Activated T-helper 2 cell treated with anti-CD3 and anti-CD28 coated beads, Interferon-gamma antibody, Interleukin-2, Interleukin-4, amounts not matched to agents 10 μg/mL and 5 μg/mL and 100 μg/mL, durations not matched to agents 14 hours and 24 hours and 36 hours (primary cell): ENCODE data around the gene EPB41L1. TPM values are rescaled to one million over a fixed set of nuclear protein-coding genes. Genes with fewer than 3 reads are reported as not detected.

Source experiments
- DNase-seq: peaks from one replicate; pipeline ENCODE4 v3.0.0; 2021; ENCODE audit warnings: low spot score
- H3K27ac Mint-ChIP-seq: one replicate; pipeline ENCODE4 v1.8.0; 2021; ENCODE audit warnings: mixed read lengths
- H3K27me3 Mint-ChIP-seq: one replicate; pipeline ENCODE4 v1.8.0; 2021; ENCODE audit warnings: low read depth, mixed read lengths
- H3K36me3 Mint-ChIP-seq: one replicate; pipeline ENCODE4 v1.8.0; 2021; ENCODE audit warnings: low read depth, mixed read lengths
- H3K4me1 Mint-ChIP-seq: one replicate; pipeline ENCODE4 v1.8.0; 2021; ENCODE audit warnings: low read depth, mixed read lengths
- H3K4me3 Mint-ChIP-seq: one replicate; pipeline ENCODE4 v1.8.0; 2021; ENCODE audit warnings: low read depth, mild to moderate bottlenecking, moderate library complexity, mixed read lengths
- H3K9me3 Mint-ChIP-seq: one replicate; pipeline ENCODE4 v1.8.0; 2021; ENCODE audit warnings: mixed read lengths
- intact Hi-C: fragments of 100-400 bp; cut with micrococcal nuclease; formaldehyde crosslinking; loops from one replicate; pipeline ENCODE4 v1.15.1; 2023
- total RNA-seq: library from RNA; stranded (reverse); gene quantifications from 2 replicates; pipeline ENCODE4 v1.2.3, GENCODE V29; 2022

Gene EPB41L1
- 0.41 and 0.46 TPM in 2 replicates for total RNA-seq

- Mint-ChIP-seq H3K27me3 (peaks cover 36% of the 10 kb centered on the region), H3K4me1 (peaks cover 2% of the 10 kb centered on the region), H3K27ac (no peak within 1 kb of the TSS), H3K4me3 (peak within 1 kb of the TSS; percentile 62), H3K9me3 (no peaks in the 10 kb centered on the region), H3K36me3 (no peaks in the 10 kb centered on the region)
- DNase-seq: no peak
- intact Hi-C loops: no loop called here
Observed at GRCh38 chr20:36154700-36155628, at the start of gene EPB41L1. TSS of gene EPB41L1 (plus strand) at chr20:36154740. CDS start at chr20:36173778, 19,038 bp downstream.

- Mint-ChIP-seq H3K9me3 (no peaks in the 10 kb centered on the region), H3K36me3 (no peaks in the 10 kb centered on the region), H3K4me3 (no peak overlapping the region), H3K27ac (no peak overlapping the region), H3K4me1 (no peaks in the 10 kb centered on the region), H3K27me3 (peaks cover 4% of the 10 kb centered on the region)
- DNase-seq: no peak
- intact Hi-C loops: no loop called here
Observed at GRCh38 chr20:36104856-36105255, 49.7 kb upstream of the EPB41L1 start.

- no peak for DNase-seq
- no peaks in the 10 kb centered on the region for H3K36me3 Mint-ChIP-seq
- H3K27ac Mint-ChIP-seq: no peak overlapping the region
- H3K9me3 Mint-ChIP-seq: no peaks in the 10 kb centered on the region
- peaks cover 4% of the 10 kb centered on the region for H3K27me3 Mint-ChIP-seq
- intact Hi-C loops: no loop called here
- no peaks in the 10 kb centered on the region for H3K4me1 Mint-ChIP-seq
- H3K4me3 Mint-ChIP-seq: no peak overlapping the region
Observed at GRCh38 chr20:36105711-36106226, 48.8 kb upstream of the EPB41L1 start.

- H3K27ac Mint-ChIP-seq: no peak overlapping the region
- peaks cover 4% of the 10 kb centered on the region for H3K27me3 Mint-ChIP-seq
- intact Hi-C loops: no loop called here
- no peaks in the 10 kb centered on the region for H3K36me3 Mint-ChIP-seq
- H3K9me3 Mint-ChIP-seq: no peaks in the 10 kb centered on the region
- no peaks in the 10 kb centered on the region for H3K4me1 Mint-ChIP-seq
- no peak overlapping the region for H3K4me3 Mint-ChIP-seq
- DNase-seq: no peak
Observed at GRCh38 chr20:36106606-36107005, 47.9 kb upstream of the EPB41L1 start.

GRCh38 chr20:36107881-36108280, 46.7 kb upstream of the EPB41L1 start:
- Mint-ChIP-seq H3K4me1 (no peaks in the 10 kb centered on the region), H3K36me3 (no peaks in the 10 kb centered on the region), H3K27ac (no peak overlapping the region), H3K9me3 (no peaks in the 10 kb centered on the region), H3K4me3 (no peak overlapping the region), H3K27me3 (peaks cover 3% of the 10 kb centered on the region)
- intact Hi-C loops: no loop called here
- DNase-seq: no peak

GRCh38 chr20:36109251-36109947, 45.1 kb upstream of the EPB41L1 start:
- no peak overlapping the region for H3K4me3 Mint-ChIP-seq
- no peak for DNase-seq
- H3K36me3 Mint-ChIP-seq: no peaks in the 10 kb centered on the region
- H3K27ac Mint-ChIP-seq: no peak overlapping the region
- H3K9me3 Mint-ChIP-seq: no peaks in the 10 kb centered on the region
- intact Hi-C loops: no loop called here
- peaks cover 4% of the 10 kb centered on the region for H3K27me3 Mint-ChIP-seq
- H3K4me1 Mint-ChIP-seq: no peaks in the 10 kb centered on the region

GRCh38 chr20:36110994-36111393, 43.5 kb upstream of the EPB41L1 start:
- Mint-ChIP-seq H3K4me1 (no peaks in the 10 kb centered on the region), H3K36me3 (no peaks in the 10 kb centered on the region), H3K9me3 (no peaks in the 10 kb centered on the region), H3K27ac (no peak overlapping the region), H3K27me3 (peaks cover 8% of the 10 kb centered on the region), H3K4me3 (no peak overlapping the region)
- intact Hi-C loops: no loop called here
- DNase-seq: no peak

GRCh38 chr20:36112112-36112511, 42.4 kb upstream of the EPB41L1 start:
- peaks cover 14% of the 10 kb centered on the region for H3K27me3 Mint-ChIP-seq
- intact Hi-C loops: no loop called here
- no peak overlapping the region for H3K4me3 Mint-ChIP-seq
- H3K4me1 Mint-ChIP-seq: no peaks in the 10 kb centered on the region
- no peak overlapping the region for H3K27ac Mint-ChIP-seq
- H3K36me3 Mint-ChIP-seq: no peaks in the 10 kb centered on the region
- no peaks in the 10 kb centered on the region for H3K9me3 Mint-ChIP-seq
- no peak for DNase-seq

- Mint-ChIP-seq H3K36me3 (no peaks in the 10 kb centered on the region), H3K4me3 (no peak overlapping the region), H3K27ac (no peak overlapping the region), H3K4me1 (no peaks in the 10 kb centered on the region), H3K9me3 (no peaks in the 10 kb centered on the region), H3K27me3 (peaks cover 14% of the 10 kb centered on the region)
- DNase-seq: no peak
- intact Hi-C loops: no loop called here
Observed at GRCh38 chr20:36113036-36113435, 41.5 kb upstream of the EPB41L1 start.

GRCh38 chr20:36113566-36114250, 40.8 kb upstream of the EPB41L1 start:
- intact Hi-C loops: no loop called here

GRCh38 chr20:36114707-36115106, 39.8 kb upstream of the EPB41L1 start:
- H3K9me3 Mint-ChIP-seq: no peaks in the 10 kb centered on the region
- H3K27me3 Mint-ChIP-seq: peaks cover 16% of the 10 kb centered on the region
- no peaks in the 10 kb centered on the region for H3K36me3 Mint-ChIP-seq
- H3K27ac Mint-ChIP-seq: no peak overlapping the region
- DNase-seq: no peak
- H3K4me1 Mint-ChIP-seq: no peaks in the 10 kb centered on the region
- H3K4me3 Mint-ChIP-seq: no peak overlapping the region
- intact Hi-C loops: no loop called here

More at GRCh38 chr20:36113566-36114250, 40.8 kb upstream of the EPB41L1 start:
- H3K9me3 Mint-ChIP-seq: no peaks in the 10 kb centered on the region
- peaks cover 14% of the 10 kb centered on the region for H3K27me3 Mint-ChIP-seq
- no peak for DNase-seq
- no peak overlapping the region for H3K4me3 Mint-ChIP-seq
- no peaks in the 10 kb centered on the region for H3K36me3 Mint-ChIP-seq
- no peak overlapping the region for H3K27ac Mint-ChIP-seq
- no peaks in the 10 kb centered on the region for H3K4me1 Mint-ChIP-seq

GRCh38 chr20:36115925-36116324, 38.6 kb upstream of the EPB41L1 start:
- peaks cover 16% of the 10 kb centered on the region for H3K27me3 Mint-ChIP-seq
- no peaks in the 10 kb centered on the region for H3K36me3 Mint-ChIP-seq
- H3K4me1 Mint-ChIP-seq: no peaks in the 10 kb centered on the region
- no peak overlapping the region for H3K27ac Mint-ChIP-seq
- H3K4me3 Mint-ChIP-seq: no peak overlapping the region
- no peak for DNase-seq
- no peaks in the 10 kb centered on the region for H3K9me3 Mint-ChIP-seq
- intact Hi-C loops: no loop called here
